Neural cell (in vitro differentiated cells): ENCODE measurements around the gene S100A12.

ENCODE experiments used
- CTCF ChIP-seq: fragments of 450-650 bp; IDR thresholded peaks from 2 replicates; pipeline ENCODE4 v1.5.1; 2014; ENCODE audit warnings: antibody characterized with exemption, mild to moderate bottlenecking, moderate library complexity; ENCODE audit not compliant: poor library complexity, severe bottlenecking
- EP300 ChIP-seq: fragments of 450-650 bp; conservative IDR thresholded peaks from 2 replicates; pipeline ENCODE4 v1.6.1; 2014; ENCODE audit warnings: antibody characterized with exemption, mild to moderate bottlenecking, moderate library complexity; ENCODE audit not compliant: poor library complexity, severe bottlenecking
- EZH2 ChIP-seq: fragments of 200-600, 300-800 bp; shearing (Covaris generic), sonication (generic); IDR thresholded peaks from 2 replicates; pipeline ENCODE4 v1.6.1; 2014; ENCODE audit warnings: antibody characterized with exemption, low read length, borderline replicate concordance, mild to moderate bottlenecking; ENCODE audit not compliant: insufficient read depth, poor library complexity, severe bottlenecking
- MXI1 ChIP-seq: fragments of 450-650 bp; conservative IDR thresholded peaks from 2 replicates; pipeline ENCODE4 v1.6.1; 2014; ENCODE audit warnings: antibody characterized with exemption, mild to moderate bottlenecking; ENCODE audit not compliant: poor library complexity, severe bottlenecking
- POLR2AphosphoS5 ChIP-seq: IDR thresholded peaks from 2 replicates; pipeline ENCODE4 v1.6.1; 2012
- RAD21 ChIP-seq: fragments of 450-650 bp; conservative IDR thresholded peaks from 2 replicates; pipeline ENCODE4 v1.6.1; 2014; ENCODE audit warnings: antibody characterized with exemption, mild to moderate bottlenecking, moderate library complexity
- SMC3 ChIP-seq: fragments of 450-650 bp; conservative IDR thresholded peaks from 2 replicates; pipeline ENCODE4 v1.6.1; 2014; ENCODE audit warnings: antibody characterized with exemption, mild to moderate bottlenecking, moderate library complexity; ENCODE audit not compliant: poor library complexity
- TAF1 ChIP-seq: IDR thresholded peaks from 2 replicates; pipeline ENCODE4 v1.6.1; 2012; ENCODE audit warnings: low read depth
- TF ChIP-seq, protein P1 (sequence below): IDR thresholded peaks from 2 replicates; pipeline ENCODE4 v1.6.1; 2012; ENCODE audit warnings: borderline replicate concordance

DNA sequence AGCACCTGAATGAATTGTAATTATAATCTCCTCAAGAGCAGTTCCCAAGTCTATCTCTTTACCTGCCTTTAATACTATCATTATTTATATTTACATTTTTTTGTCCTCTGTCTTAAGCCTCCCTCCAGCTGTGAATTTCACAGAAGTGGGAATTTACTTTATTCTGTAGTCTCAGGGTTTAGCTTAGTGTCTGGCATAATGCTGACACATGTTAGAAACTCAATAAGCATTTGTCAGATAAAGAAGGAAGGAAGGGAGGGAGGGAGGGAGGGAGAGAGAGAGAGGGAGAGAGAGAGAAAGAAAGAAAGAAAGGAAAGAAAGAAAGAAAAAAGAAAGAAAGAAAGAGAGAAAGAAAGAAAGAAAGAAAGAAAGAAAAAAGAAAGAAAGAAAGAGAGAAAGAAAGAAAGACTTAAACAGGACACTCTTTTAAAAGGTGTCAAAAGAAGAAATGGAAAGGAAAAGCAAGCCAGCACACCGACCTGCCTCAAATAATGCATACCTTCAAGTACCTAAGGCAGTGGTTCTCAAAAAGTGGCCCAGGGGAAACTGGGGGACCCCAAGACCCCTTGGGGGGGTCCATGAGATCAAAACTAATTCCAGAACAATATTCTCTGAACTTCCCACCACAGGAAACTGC is 25.0 kb downstream of the S100A12 start:
- TF ChIP-seq POLR2AphosphoS5, result no peak
- TF ChIP-seq CTCF, result no peak
- TF ChIP-seq MXI1, result no peak
- TF ChIP-seq, protein P1, sequence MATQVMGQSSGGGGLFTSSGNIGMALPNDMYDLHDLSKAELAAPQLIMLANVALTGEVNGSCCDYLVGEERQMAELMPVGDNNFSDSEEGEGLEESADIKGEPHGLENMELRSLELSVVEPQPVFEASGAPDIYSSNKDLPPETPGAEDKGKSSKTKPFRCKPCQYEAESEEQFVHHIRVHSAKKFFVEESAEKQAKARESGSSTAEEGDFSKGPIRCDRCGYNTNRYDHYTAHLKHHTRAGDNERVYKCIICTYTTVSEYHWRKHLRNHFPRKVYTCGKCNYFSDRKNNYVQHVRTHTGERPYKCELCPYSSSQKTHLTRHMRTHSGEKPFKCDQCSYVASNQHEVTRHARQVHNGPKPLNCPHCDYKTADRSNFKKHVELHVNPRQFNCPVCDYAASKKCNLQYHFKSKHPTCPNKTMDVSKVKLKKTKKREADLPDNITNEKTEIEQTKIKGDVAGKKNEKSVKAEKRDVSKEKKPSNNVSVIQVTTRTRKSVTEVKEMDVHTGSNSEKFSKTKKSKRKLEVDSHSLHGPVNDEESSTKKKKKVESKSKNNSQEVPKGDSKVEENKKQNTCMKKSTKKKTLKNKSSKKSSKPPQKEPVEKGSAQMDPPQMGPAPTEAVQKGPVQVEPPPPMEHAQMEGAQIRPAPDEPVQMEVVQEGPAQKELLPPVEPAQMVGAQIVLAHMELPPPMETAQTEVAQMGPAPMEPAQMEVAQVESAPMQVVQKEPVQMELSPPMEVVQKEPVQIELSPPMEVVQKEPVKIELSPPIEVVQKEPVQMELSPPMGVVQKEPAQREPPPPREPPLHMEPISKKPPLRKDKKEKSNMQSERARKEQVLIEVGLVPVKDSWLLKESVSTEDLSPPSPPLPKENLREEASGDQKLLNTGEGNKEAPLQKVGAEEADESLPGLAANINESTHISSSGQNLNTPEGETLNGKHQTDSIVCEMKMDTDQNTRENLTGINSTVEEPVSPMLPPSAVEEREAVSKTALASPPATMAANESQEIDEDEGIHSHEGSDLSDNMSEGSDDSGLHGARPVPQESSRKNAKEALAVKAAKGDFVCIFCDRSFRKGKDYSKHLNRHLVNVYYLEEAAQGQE, result no peak
- no peak for TF ChIP-seq RAD21
- TF ChIP-seq EZH2, result no peak
- TF ChIP-seq SMC3, result no peak
- no peak for TF ChIP-seq TAF1
- TF ChIP-seq EP300, result no peak
